Endodermal cell (in vitro differentiated cells): ENCODE data around the gene CROCC2. TPM values are rescaled to one million over a fixed set of nuclear protein-coding genes. Genes with fewer than 3 reads are reported as not detected.
A peak's percentile ranks its signal among the peaks of the same experiment; 100 is the strongest.

Experiments
- DNase-seq: peaks from one replicate; pipeline ENCODE4 v3.0.0-alpha.2; 2017
- H3K27ac ChIP-seq: 2 replicates; pipeline ENCODE4 v1.5.1; 2013; ENCODE audit warnings: mild to moderate bottlenecking, low read depth, low read length, moderate library complexity
- H3K27me3 ChIP-seq: 2 replicates; pipeline ENCODE4 v1.6.1; 2013; ENCODE audit warnings: mild to moderate bottlenecking, low read length, moderate library complexity; ENCODE audit not compliant: insufficient read depth, control insufficient read depth, poor library complexity, severe bottlenecking
- H3K36me3 ChIP-seq: 2 replicates; pipeline ENCODE4 v1.7.0; 2013; ENCODE audit warnings: mild to moderate bottlenecking, low read length, moderate library complexity; ENCODE audit not compliant: control insufficient read depth, insufficient read depth
- H3K4me1 ChIP-seq: one replicate; pipeline ENCODE4 v1.7.0; 2013; ENCODE audit warnings: low read length; ENCODE audit not compliant: control insufficient read depth, insufficient read depth
- H3K4me3 ChIP-seq: 2 replicates; pipeline ENCODE4 v1.5.1; 2013; ENCODE audit warnings: mild to moderate bottlenecking, low read length, moderate library complexity
- H3K9ac ChIP-seq: 2 replicates; pipeline ENCODE4 v1.6.1; 2013; ENCODE audit warnings: mild to moderate bottlenecking, low read length, moderate library complexity; ENCODE audit not compliant: poor library complexity, severe bottlenecking; ENCODE audit errors: extremely low read depth
- H3K9me3 ChIP-seq: 2 replicates; pipeline ENCODE4 v1.6.1; 2013; ENCODE audit warnings: mild to moderate bottlenecking, low read length, moderate library complexity; ENCODE audit not compliant: control insufficient read depth
- H3K27ac Mint-ChIP-seq: 2 replicates; pipeline ENCODE4 v1.8.0; 2020; ENCODE audit warnings: mixed read lengths
- H3K27me3 Mint-ChIP-seq: 2 replicates; pipeline ENCODE4 v1.8.0; 2021; ENCODE audit warnings: mild to moderate bottlenecking, mixed read lengths; ENCODE audit not compliant: insufficient read depth
- H3K36me3 Mint-ChIP-seq: 2 replicates; pipeline ENCODE4 v1.8.0; 2020; ENCODE audit warnings: low read depth, mixed read lengths
- H3K4me1 Mint-ChIP-seq: 2 replicates; pipeline ENCODE4 v1.8.0; 2020; ENCODE audit warnings: mixed read lengths
- H3K4me3 Mint-ChIP-seq: 2 replicates; pipeline ENCODE4 v1.8.0; 2020; ENCODE audit warnings: mild to moderate bottlenecking, moderate library complexity, mixed read lengths
- H3K9me3 Mint-ChIP-seq: 2 replicates; pipeline ENCODE4 v1.8.0; 2020; ENCODE audit warnings: mild to moderate bottlenecking, mixed read lengths
- WGBS, 2 experiments: methylation state at CpG; one replicate each; pipeline versions ENCODE4 v1.1.5 to v1.1.7; 2013; ENCODE audit warnings: missing lambda C conversion rate in 2 of 2, mixed read lengths in 1 of 2; ENCODE audit not compliant: insufficient coverage in 1 of 2, insufficient read length in 1 of 2; 5-methylcytosine and 5-hydroxymethylcytosine counted together
- total RNA-seq, 2 donors: library from RNA; stranded (reverse); fragmentation: NEBNext Ultra II Directional in 1 of 2; extraction: Animal tissue kit (Norgen Biotek cat#: 25700) in 1 of 2; gene quantifications; 2 replicates in 1 of 2; 3 replicates in 1 of 2; pipeline ENCODE4 v1.2.1, GENCODE V29; 2021
- TF ChIP-seq, protein P1 (sequence below): fragments of 200-600 bp; sonication (generic); conservative IDR thresholded peaks from 2 replicates; pipeline ENCODE4 v1.5.0; 2021; ENCODE audit warnings: antibody characterized with exemption, mild to moderate bottlenecking

The CROCC2 gene
- total RNA-seq, 2 donors from 2014 or later: not detected

DNA sequence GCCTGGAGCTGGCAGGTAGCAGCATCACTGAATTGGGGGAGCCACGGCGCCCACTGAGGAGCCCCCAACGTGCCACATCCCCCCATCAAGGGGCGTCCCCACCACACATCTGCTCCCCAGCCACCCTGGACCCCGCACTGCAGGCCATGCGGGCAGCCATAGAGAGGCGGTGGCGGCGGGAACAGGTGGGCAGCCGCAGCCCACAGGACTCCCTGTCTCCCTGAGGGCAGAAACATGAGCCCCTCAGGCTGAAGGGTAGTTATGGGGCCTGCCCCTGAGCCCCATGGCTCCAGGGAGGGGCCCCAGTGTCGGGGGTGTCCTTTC lies 26.6 kb downstream of the CROCC2 start:
- Mint-ChIP-seq H3K9me3 (peaks cover 8% of the 10 kb centered on the region), H3K4me3 (no peak overlapping the region), H3K36me3 (no peaks in the 10 kb centered on the region), H3K27ac (no peak overlapping the region), H3K4me1 (no peaks in the 10 kb centered on the region), H3K27me3 (peaks cover under 1% of the 10 kb centered on the region)
- TF ChIP-seq, protein P1, sequence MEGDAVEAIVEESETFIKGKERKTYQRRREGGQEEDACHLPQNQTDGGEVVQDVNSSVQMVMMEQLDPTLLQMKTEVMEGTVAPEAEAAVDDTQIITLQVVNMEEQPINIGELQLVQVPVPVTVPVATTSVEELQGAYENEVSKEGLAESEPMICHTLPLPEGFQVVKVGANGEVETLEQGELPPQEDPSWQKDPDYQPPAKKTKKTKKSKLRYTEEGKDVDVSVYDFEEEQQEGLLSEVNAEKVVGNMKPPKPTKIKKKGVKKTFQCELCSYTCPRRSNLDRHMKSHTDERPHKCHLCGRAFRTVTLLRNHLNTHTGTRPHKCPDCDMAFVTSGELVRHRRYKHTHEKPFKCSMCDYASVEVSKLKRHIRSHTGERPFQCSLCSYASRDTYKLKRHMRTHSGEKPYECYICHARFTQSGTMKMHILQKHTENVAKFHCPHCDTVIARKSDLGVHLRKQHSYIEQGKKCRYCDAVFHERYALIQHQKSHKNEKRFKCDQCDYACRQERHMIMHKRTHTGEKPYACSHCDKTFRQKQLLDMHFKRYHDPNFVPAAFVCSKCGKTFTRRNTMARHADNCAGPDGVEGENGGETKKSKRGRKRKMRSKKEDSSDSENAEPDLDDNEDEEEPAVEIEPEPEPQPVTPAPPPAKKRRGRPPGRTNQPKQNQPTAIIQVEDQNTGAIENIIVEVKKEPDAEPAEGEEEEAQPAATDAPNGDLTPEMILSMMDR: no peak
- Histone ChIP-seq H3K9ac (no peak overlapping the region), H3K9me3 (no peaks in the 10 kb centered on the region), H3K4me1 (no peaks in the 10 kb centered on the region), H3K27ac (no peak overlapping the region), H3K36me3 (no peaks in the 10 kb centered on the region), H3K4me3 (no peak overlapping the region), H3K27me3 (peaks cover 1% of the 10 kb centered on the region)
- DNase-seq: no peak
- WGBS, 2 experiments: 67 to 92% methylated on average over 1 to 11 of the region's 11 CpGs

DNA sequence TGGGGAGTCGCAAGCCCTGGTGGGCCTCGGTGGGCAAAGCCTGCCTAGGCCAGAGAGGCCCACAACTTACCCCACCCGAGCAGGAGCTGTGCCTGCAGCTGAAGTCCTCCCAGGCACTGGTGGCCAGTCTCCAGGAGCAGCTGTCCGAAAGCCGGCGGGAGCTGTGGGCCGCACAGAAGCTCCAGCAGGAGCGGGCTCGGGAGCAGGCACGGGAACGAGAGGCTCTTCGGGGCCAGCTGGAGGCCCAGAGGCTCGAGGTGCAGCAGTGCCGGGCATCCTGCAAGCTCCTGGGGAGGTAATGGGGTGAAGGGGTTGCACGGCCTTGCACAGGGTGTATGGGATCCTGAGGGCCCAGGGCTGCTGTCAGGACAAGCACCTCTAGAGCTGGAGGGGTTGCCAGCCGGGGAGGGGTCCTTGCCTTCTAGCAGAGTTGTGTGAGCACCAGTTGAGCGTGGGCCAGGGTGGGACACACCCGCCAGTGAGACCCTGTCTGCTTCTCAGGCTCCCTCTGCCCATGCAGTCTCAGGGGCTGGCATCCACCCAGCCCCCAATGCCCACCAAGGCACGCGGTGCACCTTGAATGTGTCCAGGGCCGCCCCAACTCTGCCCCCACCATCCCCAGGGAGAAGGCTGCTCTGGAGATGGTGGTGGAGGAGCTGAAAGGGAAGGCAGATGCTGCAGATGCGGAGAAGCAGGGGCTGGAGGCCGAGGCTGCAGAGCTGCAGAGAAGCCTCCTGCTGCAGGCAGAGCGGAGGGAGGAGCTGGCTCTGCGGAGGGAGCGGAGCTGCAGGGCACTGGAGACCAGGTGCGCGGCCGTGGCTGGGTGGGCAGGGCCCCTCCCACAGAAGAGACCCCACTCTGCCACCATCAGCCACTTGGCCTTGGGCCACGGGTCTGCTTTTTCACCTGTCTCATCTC lies 27.2 kb downstream of the CROCC2 start:
- no peaks in the 10 kb centered on the region for H3K36me3 Mint-ChIP-seq
- no peak overlapping the region for H3K9ac ChIP-seq
- H3K4me3 ChIP-seq: no peak overlapping the region
- no peaks in the 10 kb centered on the region for H3K9me3 ChIP-seq
- DNase-seq: peak; percentile 42
- H3K27me3 ChIP-seq: peaks cover 8% of the 10 kb centered on the region
- H3K9me3 Mint-ChIP-seq: peaks cover 12% of the 10 kb centered on the region
- WGBS, 2 experiments: 92 to 100% methylated on average over 6 to 30 of the region's 30 CpGs
- H3K27me3 Mint-ChIP-seq: peaks cover 2% of the 10 kb centered on the region
- no peak overlapping the region for H3K4me3 Mint-ChIP-seq
- no peaks in the 10 kb centered on the region for H3K4me1 Mint-ChIP-seq
- H3K4me1 ChIP-seq: no peaks in the 10 kb centered on the region
- H3K27ac Mint-ChIP-seq: no peak overlapping the region
- TF ChIP-seq, protein P1: no peak
- no peak overlapping the region for H3K27ac ChIP-seq
- H3K36me3 ChIP-seq: no peaks in the 10 kb centered on the region

DNA sequence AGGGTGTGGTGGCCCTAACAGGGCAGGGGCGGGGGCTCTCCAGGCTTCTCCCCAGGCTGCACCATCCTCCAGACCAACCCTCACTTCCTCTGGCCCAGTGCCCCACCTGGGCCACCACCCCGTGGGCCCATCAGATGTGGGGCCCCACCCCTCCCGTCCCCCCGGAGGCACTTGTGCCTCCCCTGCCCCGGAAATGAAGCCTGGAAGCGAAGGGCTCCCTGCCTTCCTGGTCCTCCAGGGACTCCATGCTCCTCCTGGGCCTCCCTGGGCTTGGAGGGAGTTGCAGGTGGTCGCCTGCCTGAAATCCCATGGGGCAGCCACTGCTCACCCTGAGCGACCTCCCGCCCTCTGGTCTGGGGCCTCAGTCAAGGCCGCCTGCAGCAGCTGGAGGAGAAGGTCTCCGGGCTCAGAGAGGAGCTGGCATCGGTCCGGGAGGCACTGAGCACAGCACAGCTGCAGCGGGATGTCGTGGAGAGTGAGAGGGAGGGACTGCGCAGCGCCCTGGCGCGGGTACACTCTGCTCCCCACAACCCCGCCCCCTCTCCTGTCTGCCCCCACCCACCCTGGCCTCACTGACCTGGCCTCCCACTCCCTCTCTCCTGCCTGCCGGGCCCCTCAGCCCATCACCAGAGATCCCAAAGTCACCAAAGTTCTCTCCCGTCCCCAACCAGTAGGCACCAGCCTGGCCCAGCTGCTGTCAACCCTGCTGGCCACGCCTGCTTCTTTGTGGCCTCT lies 28.0 kb downstream of the CROCC2 start:
- Mint-ChIP-seq H3K27ac (no peak overlapping the region), H3K4me1 (no peaks in the 10 kb centered on the region), H3K9me3 (peaks cover 12% of the 10 kb centered on the region), H3K4me3 (no peak overlapping the region), H3K36me3 (no peaks in the 10 kb centered on the region), H3K27me3 (peaks cover 2% of the 10 kb centered on the region)
- DNase-seq: peak; percentile 37
- H3K9me3 ChIP-seq: no peaks in the 10 kb centered on the region
- H3K4me1 ChIP-seq: no peaks in the 10 kb centered on the region
- WGBS, 2 experiments: 93 to 94% methylated on average over 6 to 22 of the region's 23 CpGs
- H3K9ac ChIP-seq: no peak overlapping the region
- no peak overlapping the region for H3K27ac ChIP-seq
- H3K4me3 ChIP-seq: no peak overlapping the region
- TF ChIP-seq, protein P1: no peak
- peaks cover 11% of the 10 kb centered on the region for H3K27me3 ChIP-seq
- H3K36me3 ChIP-seq: no peaks in the 10 kb centered on the region
